ENCODE results near the gene UBR1. TPM values are rescaled to one million over a fixed set of nuclear protein-coding genes. Genes with fewer than 3 reads are reported as not detected.

The UBR1 gene
- total and polyA plus RNA-seq, 2 donors (not counting 3 experiments of a cell fraction or from before 2014, with no cell fraction given): 5.3 to 26.9 TPM

GRCh38 chr15:43104426-43104825 lies 1.4 kb downstream of the UBR1 start:
- intact Hi-C loops (cut with micrococcal nuclease): loop anchor here (10.0 kb wide), 1 partner anchor 1180 kb away; the partner anchor contains the start of gene GOLM2
- CTCF ChIA-PET: interaction anchor here (0.7 to 1.5 kb wide), 4 partner anchors 11 to 100 kb away, joined by 3 to 5 read pairs (median 3); no protein-coding TSS in a partner anchor

More at GRCh38 chr15:43104426-43104825, 1.4 kb downstream of the UBR1 start:
- peaks cover 23% of the 10 kb centered on the region for H3K4me1 ChIP-seq (ENCODE audit: control insufficient read depth, extremely low read depth, insufficient read depth, low read length)
- TF ChIP-seq EZH2 (IDR thresholded peaks at IDR 0.05; ENCODE audit: borderline replicate concordance, low read depth, low read length, severe bottlenecking) (no peak), GATA2 (IDR thresholded peaks at IDR 0.05; ENCODE audit: insufficient read depth, insufficient read length, low read depth, low read length) (no peak), MYC (IDR thresholded peaks at IDR 0.05; ENCODE audit: low read depth, low read length) (no peak), FOS (IDR thresholded peaks at IDR 0.05; ENCODE audit: borderline replicate concordance, insufficient read depth, low read length) (no peak), CTCF (IDR thresholded peaks at IDR 0.05; ENCODE audit: extremely low read depth in 1 of 2, insufficient read depth in 1 of 2, low read depth in 1 of 2, low read length in 2 of 2) (no peak), POLR2AphosphoS5 (IDR thresholded peaks at IDR 0.05; ENCODE audit: insufficient read depth, low read depth, low read length) (no peak), JUN (IDR thresholded peaks at IDR 0.05; ENCODE audit: borderline replicate concordance, insufficient read depth, insufficient read length, low read depth) (no peak), POLR2A (IDR thresholded peaks at IDR 0.05; ENCODE audit: low read depth, low read length) (no peak)
- TF ChIP-seq, protein P1, sequence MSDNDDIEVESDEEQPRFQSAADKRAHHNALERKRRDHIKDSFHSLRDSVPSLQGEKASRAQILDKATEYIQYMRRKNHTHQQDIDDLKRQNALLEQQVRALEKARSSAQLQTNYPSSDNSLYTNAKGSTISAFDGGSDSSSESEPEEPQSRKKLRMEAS (IDR thresholded peaks at IDR 0.05; ENCODE audit: insufficient read depth, insufficient read length): no peak
- dilution Hi-C loops (cut with MboI; ENCODE audit: extremely low pct_ligation_motif_present, low sequenced_read_pairs): no loop called here
- POLR2A ChIA-PET: no interaction called here
- H3K79me2 ChIP-seq (ENCODE audit: control insufficient read depth, insufficient read depth, low read length): peaks cover 53% of the 10 kb centered on the region
- no peak overlapping the region for H2AFZ ChIP-seq (ENCODE audit: low read depth, low read length)
- no peaks in the 10 kb centered on the region for H4K20me1 ChIP-seq (replicated peaks; ENCODE audit: control insufficient read depth, extremely low read depth, insufficient read depth, low read length)
- no TSS peak for BruUV-seq (replicated peaks)
- H3K4me3 ChIP-seq (replicated peaks in 1 of 3; ENCODE audit: insufficient read depth in 1 of 3, low read depth in 1 of 3, low read length in 3 of 3): no peak overlapping the region
- H3K9ac ChIP-seq (replicated peaks; ENCODE audit: extremely low read depth, insufficient read depth, low read length): no peak overlapping the region
- DNase-seq (ENCODE audit: low read depth, low spot score) (no peak), FAIRE-seq (no peak)
- no peaks in the 10 kb centered on the region for H3K9me1 ChIP-seq (replicated peaks; ENCODE audit: control insufficient read depth, extremely low read depth, insufficient read depth, low read length)
- no peaks in the 10 kb centered on the region for H3K27me3 ChIP-seq (ENCODE audit: control insufficient read depth in 2 of 2, insufficient read depth in 2 of 2, low read length in 2 of 2)
- H3K27ac ChIP-seq (ENCODE audit: insufficient read depth, low read depth, low read length): no peak overlapping the region
- peaks cover 0 to 6% of the 10 kb centered on the region in 2 experiments for H3K36me3 ChIP-seq (ENCODE audit: control insufficient read depth in 2 of 2, extremely low read depth in 1 of 2, insufficient read depth in 2 of 2, low read length in 2 of 2)
- H3K4me2 ChIP-seq (ENCODE audit: insufficient read depth, low read length): peak overlapping the region; percentile 0
- no peaks in the 10 kb centered on the region for H3K9me3 ChIP-seq (replicated peaks; ENCODE audit: control insufficient read depth, insufficient read depth, low read length)
